Activated naive CD8-positive, alpha-beta T cell treated with anti-CD3 and anti-CD28 coated beads, Interleukin-2, amount 50 U/mL, for 16 hours (primary cell): ENCODE data around the gene SOCS2.

Experiments
- DNase-seq: peaks from one replicate; pipeline ENCODE4 v3.0.0-alpha.2; 2020; ENCODE audit warnings: low read depth, low spot score

The SOCS2 gene

DNA sequence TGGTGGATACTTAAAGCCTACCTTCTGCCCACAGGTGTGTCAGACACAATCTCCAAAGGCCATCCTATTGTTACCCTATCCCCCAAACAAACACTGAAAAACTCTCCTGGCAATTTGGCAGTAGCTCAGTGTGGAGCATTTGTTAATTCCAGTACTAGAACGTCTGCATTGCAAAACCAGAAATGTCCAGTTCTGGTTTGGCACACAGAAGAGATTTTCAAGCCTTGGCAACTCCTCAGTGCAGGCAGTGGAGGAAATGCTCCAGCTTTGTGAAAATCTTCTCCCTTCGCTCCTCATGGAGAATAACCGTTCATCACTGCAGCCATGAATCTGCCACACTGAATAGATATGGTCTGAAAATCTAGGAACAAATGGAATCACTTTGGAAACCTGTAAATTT is 5.3 kb upstream of the SOCS2 start:
- no peak for DNase-seq

DNA sequence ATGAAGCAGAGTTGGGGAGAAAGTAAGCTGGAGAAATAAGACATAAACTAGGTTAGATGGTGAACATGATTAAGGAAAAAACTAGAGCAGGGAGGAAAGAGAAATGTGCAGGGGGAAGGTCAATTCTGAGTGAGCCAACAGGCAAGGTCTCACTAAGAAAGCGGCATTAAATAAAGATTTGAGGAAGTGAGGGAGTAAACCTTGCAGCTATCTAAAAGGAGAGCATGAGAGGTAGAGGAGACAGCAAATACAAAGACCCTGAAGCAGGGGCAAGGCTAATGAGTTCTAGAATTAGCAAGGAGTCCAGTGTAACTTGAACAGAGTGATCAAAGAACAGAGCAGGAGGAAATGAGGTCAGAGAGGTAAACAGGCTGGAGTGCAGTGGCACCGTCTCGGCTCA is 4.4 kb upstream of the SOCS2 start:
- no peak for DNase-seq

DNA sequence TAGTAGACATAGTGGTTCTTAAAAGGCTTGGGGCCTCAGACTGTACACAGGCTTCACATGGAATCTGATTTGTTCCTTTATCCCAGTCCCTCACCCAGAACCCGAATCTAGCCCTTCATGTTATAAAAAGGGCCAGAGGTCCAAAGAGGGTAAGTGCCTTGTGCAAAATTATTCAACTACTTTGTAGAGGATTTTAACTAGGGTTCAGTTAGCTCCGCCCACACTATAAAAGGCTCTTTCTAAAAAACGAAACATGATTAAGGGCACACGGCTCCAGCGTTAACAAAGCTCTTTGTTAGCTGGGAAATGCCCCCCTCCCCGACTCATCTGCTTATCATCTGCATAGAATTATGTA is 3.2 kb upstream of the SOCS2 start:
- DNase-seq: no peak

DNA sequence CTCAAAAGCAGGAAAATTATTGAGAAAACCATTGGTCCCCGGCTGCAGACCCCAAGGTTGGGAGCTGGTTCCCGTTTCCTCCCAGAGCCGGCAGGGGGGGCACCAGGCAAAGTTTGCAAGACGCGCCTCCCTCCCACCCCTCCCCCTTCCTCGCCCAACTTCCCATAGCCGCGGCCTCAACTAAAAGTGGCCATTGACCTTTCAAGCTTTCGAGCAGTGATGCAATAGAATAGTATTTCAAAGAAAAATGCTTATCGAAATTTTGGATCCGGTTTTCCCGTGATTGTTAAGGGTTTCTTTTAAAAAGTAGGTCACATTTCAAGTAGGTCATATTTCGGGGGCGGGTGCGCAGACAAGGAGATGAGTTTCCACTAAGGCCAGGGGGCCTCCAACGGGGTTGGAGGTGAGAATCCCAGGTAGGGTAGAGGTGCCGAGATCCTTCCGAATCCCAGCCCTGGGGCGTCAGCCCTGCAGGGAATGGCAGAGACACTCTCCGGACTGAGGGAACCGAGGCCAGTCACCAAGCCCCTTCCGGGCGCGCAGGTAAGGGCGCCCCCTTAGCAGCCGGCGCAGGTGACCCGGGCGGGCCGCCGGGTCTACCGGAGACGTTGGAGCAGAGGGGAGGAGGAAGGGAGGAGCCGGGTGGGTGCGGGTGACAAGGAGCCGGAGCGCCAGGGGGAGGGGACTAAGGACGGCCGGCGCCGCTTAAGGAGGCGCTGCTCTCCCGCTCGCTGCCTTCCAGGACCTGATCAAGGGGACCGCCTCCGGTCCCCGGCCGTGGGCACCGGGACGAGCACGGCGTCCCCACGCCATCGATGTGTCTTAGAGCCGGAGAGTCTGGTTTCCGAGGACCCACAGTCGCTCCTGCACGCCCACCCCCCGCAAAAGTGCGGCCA is 2.6 kb upstream of the SOCS2 start:
- peak; percentile 52 for DNase-seq

DNA sequence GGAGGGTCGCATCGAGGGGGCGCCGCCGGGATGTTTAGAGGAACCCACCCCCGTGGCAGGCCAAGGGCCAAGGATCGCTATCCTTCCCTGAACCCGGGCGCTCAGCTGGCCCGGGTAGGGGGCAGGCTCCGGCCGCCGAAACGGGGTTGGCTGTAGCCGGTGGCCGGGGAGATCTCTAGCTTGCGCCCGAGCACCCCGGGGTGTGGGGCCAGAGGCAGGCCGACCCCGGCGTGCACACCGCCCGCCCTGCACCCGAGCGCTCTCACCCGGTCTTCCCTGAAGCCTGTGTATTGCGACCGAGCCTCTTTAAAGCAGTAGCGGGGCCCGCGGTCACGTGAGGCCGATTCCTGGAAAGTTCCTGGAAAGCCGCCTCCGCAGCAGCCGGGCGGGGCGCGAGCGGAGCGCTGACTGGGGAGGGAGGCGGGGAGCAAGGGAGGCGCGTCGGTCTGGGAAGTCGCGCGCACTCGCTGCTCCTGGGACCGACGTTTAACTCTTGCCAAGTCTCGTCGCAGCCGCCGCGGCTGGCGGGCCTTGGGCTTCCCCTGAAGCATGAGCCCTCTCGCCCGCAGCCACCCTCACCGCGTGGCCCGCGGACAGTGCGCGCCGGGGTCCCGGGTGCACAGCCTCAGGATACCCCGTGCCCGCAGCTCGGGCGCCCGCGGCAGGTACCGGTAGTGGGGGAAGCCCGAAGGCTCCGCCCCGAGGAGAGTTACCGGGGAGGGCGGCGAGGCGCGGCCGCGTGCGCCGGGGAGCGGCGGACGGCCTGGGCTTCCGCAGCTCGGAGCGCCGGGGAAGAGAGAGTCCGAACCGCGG is 1.7 kb upstream of the SOCS2 start:
- peak; percentile 83 for DNase-seq

DNA sequence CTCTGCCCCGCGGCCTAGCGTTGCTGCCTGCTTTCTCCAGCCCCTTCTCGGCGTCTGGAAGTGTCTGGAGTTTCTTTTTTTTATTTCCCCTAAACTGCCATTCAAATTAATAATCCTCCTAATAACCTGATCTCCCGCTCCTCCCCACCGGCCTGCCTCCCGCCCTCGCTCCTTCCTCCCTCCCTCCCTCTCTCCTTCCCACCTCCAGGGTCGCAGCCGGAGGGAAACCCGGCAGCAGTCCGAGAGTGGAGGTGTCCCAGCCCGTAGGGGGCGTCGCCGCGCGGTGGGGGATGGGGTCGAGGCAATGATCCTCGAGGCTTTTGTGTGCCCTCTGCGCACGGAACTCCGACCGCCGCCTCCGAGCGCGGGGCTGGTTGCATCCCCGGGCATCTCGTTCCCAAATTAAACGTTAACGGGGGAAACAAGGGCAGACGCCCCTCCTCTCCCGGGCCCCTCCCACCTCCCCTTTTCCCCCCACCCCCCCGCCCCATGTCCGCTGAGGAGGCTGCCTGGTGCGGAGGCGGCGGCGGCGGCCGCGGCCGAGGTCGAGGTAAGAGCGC is 1.0 kb upstream of the SOCS2 start:
- peak; percentile 43 for DNase-seq

DNA sequence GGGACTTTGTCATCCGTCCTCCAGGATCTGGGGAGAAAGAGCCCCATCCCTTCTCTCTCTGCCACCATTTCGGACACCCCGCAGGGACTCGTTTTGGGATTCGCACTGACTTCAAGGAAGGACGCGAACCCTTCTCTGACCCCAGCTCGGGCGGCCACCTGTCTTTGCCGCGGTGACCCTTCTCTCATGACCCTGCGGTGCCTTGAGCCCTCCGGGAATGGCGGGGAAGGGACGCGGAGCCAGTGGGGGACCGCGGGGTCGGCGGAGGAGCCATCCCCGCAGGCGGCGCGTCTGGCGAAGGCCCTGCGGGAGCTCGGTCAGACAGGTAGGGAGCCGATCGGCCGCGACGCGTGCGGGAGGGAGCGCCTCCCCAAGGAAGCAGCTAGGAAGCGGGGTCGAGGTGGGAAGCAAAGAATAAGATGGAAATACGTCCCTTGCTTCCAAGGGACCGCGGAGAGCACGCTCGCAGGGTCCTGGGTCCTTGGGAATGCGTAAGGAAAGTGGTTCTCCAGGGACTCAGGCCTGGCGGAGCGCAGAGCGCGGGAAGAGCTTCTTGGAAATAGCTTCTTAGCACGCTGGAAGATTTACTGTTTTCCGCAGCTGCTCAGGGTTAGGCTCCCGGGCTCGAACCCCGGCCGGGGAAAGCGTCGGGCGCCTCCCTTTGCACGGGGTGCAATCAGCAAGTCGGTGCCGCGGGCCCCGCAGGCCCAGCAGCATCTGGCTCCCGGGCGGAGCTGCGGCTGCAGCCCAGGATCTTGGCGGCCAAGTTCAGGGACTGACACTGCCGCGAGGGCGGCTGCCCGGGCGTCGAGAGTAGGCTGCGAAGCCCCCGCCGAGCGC is 457 bp downstream of the SOCS2 start:
- DNase-seq: no peak

DNA sequence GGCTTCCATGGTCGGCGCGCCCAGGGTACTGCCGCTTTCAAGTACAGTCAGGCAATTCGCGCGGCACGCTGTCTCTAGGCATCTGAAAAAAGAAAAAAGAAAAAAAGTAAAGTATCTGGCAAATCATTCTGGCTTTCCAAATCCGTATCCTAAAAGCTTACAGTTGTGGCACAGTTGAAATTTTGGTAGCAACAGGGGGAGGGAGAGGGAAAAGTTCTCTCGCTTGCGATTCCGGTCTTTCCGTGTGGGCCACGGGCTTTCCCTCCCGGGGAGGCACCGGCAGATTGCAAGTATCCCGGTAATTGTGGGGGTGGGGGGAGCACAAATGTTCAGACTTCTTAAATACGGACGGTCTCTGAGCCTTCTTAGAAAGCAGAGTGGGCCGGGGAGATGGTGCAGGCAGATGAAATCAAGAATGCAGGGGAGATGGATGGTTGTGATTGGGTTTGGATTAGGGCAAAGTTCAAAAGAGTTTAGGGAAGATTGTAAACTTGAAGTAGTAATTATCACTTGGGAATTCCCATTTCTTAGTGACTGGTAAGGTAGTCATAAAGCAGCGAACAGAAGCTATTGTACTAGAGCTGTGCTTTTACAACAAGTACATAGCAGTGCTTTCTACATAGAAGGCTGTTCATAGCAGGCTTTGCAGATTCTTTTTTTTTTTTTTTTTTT is 1.2 kb downstream of the SOCS2 start:
- DNase-seq: no peak

DNA sequence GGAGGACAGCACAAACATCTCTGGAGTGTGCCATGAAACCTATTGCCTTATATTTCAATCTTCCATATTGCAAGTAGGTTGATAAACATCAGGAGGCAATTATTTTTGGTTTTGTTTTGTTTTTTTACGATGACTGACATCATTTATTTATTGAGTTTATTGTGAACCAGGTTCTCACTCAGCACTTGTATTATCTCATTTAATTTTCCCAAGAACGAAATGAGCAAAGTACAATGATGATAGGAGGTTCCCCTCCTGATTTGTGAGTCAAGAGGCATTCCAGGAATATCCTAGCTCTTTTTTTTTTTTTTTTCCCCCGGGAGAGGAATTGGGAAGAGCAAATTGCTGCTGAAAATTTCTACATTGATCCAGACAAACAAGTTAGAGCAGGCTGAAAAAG is 4.7 kb downstream of the SOCS2 start:
- no peak for DNase-seq

DNA sequence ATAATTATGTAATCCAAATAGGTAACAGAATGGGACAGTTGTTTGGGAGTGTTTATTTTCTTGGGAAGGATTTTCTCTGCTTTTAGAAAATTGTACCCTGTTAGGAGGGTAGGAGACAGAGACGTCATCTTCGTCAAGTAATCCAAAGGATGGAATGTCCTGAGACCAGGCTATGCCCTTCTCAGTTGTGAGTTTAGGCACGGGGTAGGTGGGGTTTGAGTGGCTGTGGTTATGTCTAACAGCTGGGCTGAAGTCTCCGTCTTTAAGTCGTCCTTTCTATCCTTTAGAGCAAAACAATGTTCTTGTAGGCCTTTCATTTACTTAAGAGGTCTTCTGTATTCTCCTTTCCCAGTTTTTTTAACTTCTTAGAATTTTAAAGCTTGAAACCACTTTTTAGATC is 5.7 kb downstream of the SOCS2 start:
- no peak for DNase-seq

DNA sequence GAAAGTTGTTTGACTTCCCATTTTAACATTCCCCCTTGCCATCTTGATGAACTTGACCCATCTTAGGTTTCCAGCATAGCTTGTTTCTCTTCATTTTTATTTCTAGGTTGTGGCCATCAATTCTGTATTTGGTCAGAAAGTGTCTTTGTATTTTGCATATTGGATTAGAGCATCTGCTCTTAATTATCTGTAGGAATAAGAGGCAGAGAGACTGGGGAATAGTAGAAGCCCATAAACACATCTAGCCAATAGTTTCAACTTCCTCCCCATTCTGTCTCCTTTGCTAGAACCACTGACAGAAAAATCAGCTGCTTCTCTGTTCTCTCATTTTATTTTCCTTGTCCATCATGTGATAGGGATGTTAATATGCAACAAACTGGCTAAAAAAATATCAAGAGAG is 8.2 kb downstream of the SOCS2 start:
- DNase-seq: no peak

DNA sequence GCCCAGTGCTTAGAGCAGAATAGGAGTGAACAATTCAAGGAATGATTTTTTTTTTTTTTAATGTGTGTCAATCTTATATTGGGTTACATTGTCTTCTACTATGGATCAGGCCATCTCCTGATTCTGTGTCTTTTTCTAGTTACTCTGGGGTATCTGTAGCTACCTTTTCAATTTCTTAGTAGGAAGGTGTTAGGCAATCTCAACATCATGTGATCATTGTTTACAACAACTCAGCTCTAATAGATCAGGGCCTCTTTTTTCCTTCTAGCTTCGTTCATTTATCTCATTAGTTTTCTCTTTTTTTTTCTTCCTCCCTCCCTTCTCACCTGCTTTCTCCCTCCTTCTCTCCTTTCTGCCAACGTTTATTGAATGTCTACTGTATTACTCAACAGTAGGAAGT is 8.9 kb downstream of the SOCS2 start:
- DNase-seq: no peak

DNA sequence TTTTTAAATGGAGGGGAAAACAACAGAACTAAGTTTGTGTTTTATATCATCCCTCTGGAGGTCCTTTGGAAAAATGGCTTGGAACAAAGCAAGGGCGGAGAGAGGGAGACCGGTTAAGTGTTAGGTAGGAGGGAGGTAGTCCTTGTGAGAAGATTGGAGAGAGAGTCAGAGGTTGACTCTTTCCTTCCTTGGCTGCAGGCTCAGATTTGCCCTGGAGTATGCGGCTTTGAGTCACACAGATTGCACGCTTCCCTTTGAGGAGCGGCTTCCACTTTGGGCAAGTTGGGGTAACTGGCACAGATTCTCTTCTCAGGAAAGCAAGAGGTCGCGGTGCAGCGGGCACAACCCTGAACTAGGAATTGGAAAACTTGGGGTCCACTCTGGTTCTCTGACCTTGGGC is 9.9 kb downstream of the SOCS2 start:
- no peak for DNase-seq

DNA sequence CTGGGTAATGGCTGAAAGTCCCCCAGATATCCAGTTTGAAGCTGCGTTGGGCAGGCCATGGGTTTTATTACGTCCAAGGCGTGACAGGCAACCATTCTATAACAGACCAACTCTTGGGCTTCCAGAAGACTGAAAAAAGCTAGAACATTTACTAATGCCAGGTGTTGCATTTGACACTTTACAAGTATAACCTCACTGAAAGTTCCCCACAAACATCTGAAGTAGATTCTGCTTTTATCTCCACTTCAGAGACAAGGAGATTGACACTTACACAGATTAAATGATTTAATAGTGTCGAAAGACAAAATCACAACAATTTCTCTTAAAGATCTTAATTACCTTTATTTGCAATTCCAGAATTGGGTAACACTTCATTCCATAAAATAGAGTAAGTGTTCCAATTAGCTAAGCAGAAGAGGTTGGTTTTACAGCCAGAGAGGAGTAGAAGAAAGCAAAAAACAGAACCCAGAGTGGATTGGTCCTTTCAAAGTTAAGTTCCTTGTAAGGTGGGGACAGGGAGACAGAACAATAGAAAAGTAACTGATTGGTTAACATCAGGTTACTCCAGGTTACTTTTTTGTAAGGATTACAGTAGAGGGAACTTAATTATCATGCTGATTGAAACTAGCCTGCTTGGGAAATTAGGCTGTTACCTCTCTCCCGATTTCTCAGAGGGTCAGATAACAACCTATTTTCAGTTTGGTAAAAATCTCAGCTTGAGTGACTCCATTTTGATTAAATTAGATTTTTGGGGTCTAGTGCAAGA is 11.3 kb downstream of the SOCS2 start:
- DNase-seq: no peak

DNA sequence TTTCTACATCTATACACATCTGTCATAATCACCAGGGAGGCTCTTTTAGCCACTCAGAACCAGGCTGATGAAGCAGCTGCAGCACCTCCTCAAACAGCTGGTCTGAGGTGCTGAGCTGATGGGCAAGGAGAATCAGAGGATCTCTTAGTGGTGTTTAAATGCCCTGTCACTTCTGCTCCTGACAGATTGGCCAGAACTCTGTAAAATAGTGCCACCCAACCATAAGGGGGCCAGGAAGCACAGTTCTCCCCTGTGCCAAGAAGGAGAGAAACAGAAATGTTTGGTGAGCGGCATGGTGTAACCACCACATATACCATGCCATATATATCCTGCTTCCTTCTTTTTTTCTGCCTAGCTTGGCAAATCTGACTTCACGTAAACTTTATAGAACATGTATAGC is 12.8 kb downstream of the SOCS2 start:
- no peak for DNase-seq

DNA sequence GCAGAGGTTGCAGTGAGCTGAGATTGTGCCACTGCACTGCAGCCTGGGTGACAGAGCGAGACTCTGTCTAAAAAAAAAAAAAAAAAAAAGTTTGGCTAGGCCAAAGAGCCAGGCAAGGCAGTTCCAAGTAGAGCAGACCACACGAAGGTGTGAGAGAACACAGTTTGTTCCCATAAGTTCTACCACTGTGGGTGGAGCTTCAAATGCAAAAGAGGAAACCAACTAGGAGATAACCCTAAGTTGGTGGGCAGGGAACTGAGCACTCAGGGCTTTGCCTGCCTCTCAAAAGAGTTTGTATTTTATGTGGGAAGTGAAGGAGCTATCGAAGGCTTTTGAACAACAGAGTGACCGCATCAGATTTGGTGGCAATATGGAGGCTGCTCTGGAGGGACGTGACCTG is 15.1 kb downstream of the SOCS2 start:
- DNase-seq: no peak

DNA sequence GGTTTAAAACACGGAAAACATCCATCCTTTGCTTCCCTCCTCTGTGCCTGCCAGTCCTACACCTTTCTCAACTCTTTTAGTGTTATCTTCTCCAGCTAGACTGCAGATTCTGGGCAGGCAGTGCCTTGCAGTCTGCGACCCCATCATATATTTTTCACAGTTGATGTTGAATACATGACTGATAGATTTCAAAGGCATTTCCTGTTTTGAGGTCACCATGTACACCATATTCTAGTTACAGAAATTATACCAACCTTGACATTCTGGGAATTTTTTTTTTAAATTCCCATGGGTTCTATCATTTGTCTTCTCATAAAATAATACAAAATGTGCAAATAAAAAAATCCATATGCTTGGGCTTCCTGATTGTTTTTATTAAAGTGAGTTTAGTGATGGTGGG is 16.6 kb downstream of the SOCS2 start:
- DNase-seq: no peak

DNA sequence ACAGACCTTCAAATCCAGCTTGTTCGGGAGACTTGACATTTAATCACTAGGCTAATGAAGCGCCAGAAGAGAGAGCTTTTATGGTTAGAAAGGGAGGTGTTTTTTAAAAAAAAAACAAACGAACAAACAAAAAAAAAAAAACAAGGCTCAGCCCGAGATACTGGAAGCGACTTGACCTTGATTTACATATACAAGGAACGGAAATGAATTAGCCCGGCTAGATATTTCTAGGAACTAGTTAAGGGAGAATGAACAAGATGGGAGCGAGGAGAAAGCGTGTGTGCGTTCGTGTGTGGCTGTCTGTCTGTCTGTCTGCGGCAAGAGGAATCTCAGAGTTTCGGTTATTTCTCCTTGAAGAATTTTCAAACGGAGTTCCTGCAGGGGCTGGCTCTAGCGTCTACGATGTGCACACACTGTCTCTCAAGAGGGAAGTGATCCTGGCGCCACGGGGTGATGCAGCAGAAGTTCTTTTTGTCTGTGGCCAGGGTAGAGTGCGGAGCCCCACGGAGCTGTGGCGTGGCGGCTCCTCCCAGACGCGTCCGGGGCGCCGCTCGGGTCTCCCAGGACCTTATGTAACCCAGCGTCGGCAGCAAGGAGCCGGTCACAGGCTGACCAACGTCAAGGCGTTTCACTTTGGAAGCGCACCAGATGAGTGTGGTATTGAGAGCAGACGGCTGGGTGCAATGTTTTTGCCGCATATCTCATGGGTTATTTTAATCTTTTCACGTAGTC is 18.8 kb downstream of the SOCS2 start:
- no peak for DNase-seq

DNA sequence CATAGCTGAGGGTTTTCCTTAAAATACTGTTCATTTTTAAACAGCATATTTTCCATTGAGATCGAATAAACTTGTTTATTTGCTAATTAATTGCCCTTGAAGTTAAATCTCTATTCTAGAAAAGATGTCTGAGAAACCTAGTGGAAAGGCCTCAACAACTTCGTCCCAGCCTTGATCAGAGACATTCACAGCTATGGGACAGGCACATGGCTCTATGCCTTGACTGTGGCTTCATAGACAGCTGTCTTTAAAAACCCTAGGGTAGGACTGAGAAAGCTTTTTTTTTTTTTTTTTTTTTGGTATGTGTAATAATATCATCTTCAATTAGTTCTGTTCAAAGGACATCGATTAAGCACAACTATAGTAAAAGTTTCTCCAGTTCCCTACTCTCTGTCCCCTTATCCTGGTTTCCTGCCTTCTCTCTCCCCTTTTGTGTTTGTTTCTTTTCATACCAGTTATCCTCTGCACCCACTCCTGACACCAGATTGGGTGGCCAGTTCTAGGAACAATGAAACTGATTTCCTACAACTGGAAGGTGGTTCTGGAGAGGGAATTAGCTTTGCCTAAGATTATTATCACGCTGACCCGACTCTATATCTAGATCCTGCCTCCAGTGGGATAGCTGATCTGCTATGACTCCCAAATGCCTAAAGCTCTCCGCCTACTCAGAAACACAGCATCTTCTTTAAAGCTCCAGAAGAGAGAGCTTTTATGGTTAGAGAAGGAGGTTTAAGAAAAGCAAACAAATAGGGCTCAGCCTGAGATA is 20.3 kb downstream of the SOCS2 start:
- no peak for DNase-seq
